ENCODE data around the gene ZNF324.
"Not testable (repeated sequence)": the region's sequence is repeated elsewhere in the genome, so short reads cannot be mapped to it uniquely, and the experiment has no call there.

ZNF324 gene

DNA sequence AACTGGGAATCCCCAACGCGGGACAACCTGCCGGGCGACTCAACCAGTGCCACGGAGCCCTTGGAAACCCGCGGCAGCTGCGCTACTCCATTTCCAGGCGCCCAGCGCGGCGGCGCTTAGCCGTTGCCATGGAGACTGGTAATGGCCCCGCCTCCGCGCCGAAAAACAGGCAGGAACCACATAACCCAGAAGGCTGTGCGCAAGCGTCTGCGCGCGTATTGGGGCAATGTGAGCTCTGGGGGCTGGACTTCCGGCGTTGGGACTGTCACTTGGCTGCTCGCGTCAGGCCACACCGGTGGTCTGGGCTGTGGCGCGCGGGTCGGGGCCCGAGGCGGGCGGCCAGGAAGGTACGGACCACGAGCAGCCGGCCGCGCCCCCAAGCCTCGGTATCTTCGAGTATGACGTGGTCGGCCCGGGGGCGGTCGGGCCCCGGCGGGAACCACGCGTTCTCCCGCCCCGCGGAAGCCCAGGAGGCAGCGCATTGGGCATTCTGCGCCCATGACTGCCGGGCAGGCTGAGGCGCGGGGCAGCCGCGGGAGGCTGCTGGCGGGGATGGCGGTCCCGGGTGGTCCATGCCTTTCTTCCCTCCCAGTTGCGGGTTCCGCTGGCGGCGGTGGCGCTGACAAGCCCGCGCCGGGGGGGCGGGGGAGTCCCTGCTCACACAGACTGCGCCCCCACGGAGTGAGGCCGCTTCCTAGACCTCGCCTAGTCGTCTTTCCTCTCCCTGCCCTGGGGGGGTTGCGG lies 15.3 kb upstream of the ZNF324 start, which contains the start of gene ZNF324B:
Gene ZNF324B, plus strand, starts transcription at position 265 of the 744 bp plus-strand sequence. CDS start 2,080 bp downstream, outside the sequence.
- Histone ChIP-seq H3K9me3 (ENCODE audit: control insufficient read depth, low read length) (peaks cover 19% of the 10 kb centered on the region), H3K4me1 (ENCODE audit: control insufficient read depth, insufficient read depth, low read length, poor library complexity, severe bottlenecking) (no peaks in the 10 kb centered on the region), H3K27ac (ENCODE audit: low read depth, low read length, severe bottlenecking) (no peak within 1 kb of the TSS), H3K4me3 (ENCODE audit: extremely low read depth, insufficient read depth, low read length, poor library complexity, severe bottlenecking) (peak within 1 kb of the TSS; percentile 63), H3K36me3 (ENCODE audit: control insufficient read depth, insufficient read depth, low read length) (peaks cover 1% of the 10 kb centered on the region)
- 0% methylated on average over 47 to 68 of the region's 79 CpGs for WGBS, 2 experiments (ENCODE audit: insufficient coverage in 2 of 2)

- no peak overlapping the region for H3K27ac ChIP-seq (ENCODE audit: low read depth, low read length, severe bottlenecking)
- H3K4me3 ChIP-seq (ENCODE audit: extremely low read depth, insufficient read depth, low read length, poor library complexity, severe bottlenecking) = no peak overlapping the region
- H3K36me3 ChIP-seq (ENCODE audit: control insufficient read depth, insufficient read depth, low read length) = peaks cover 9% of the 10 kb centered on the region
- no peaks in the 10 kb centered on the region for H3K4me1 ChIP-seq (ENCODE audit: control insufficient read depth, insufficient read depth, low read length, poor library complexity, severe bottlenecking)
- 91 to 93% methylated on average over 6 of the region's 6 CpGs for WGBS, 2 experiments (ENCODE audit: insufficient coverage in 2 of 2)
- peaks cover 12% of the 10 kb centered on the region for H3K9me3 ChIP-seq (ENCODE audit: control insufficient read depth, low read length)
Measured at GRCh38 chr19:58453743-58454142, 13.1 kb upstream of the ZNF324 start.

GRCh38 chr19:58455306-58455705 lies 11.6 kb upstream of the ZNF324 start:
- 95 to 97% methylated on average over 10 to 16 of the region's 21 CpGs for WGBS, 2 experiments (ENCODE audit: insufficient coverage in 2 of 2)
- Histone ChIP-seq H3K4me1 (ENCODE audit: control insufficient read depth, insufficient read depth, low read length, poor library complexity, severe bottlenecking) (no peaks in the 10 kb centered on the region), H3K27ac (ENCODE audit: low read depth, low read length, severe bottlenecking) (no peak overlapping the region), H3K36me3 (ENCODE audit: control insufficient read depth, insufficient read depth, low read length) (peaks cover 9% of the 10 kb centered on the region), H3K9me3 (ENCODE audit: control insufficient read depth, low read length) (no peaks in the 10 kb centered on the region), H3K4me3 (ENCODE audit: extremely low read depth, insufficient read depth, low read length, poor library complexity, severe bottlenecking) (no peak overlapping the region)

GRCh38 chr19:58456111-58456510 lies 10.8 kb upstream of the ZNF324 start:
- H3K4me1 ChIP-seq (ENCODE audit: control insufficient read depth, insufficient read depth, low read length, poor library complexity, severe bottlenecking) = no peaks in the 10 kb centered on the region
- H3K4me3 ChIP-seq (ENCODE audit: extremely low read depth, insufficient read depth, low read length, poor library complexity, severe bottlenecking) = no peak overlapping the region
- WGBS, 2 experiments (ENCODE audit: insufficient coverage in 2 of 2) = 98 to 99% methylated on average over 28 to 34 of the region's 35 CpGs
- H3K27ac ChIP-seq (ENCODE audit: low read depth, low read length, severe bottlenecking) = no peak overlapping the region
- H3K36me3 ChIP-seq (ENCODE audit: control insufficient read depth, insufficient read depth, low read length) = peaks cover 9% of the 10 kb centered on the region
- H3K9me3 ChIP-seq (ENCODE audit: control insufficient read depth, low read length) = no peaks in the 10 kb centered on the region

- whole genome bisulfite sequencing, 2 experiments (ENCODE audit: insufficient coverage in 2 of 2) = 63 to 100% methylated on average over 1 of the region's 2 CpGs
- no peak overlapping the region for H3K4me3 ChIP-seq (ENCODE audit: extremely low read depth, insufficient read depth, low read length, poor library complexity, severe bottlenecking)
- H3K9me3 ChIP-seq (ENCODE audit: control insufficient read depth, low read length) = no peaks in the 10 kb centered on the region
- H3K36me3 ChIP-seq (ENCODE audit: control insufficient read depth, insufficient read depth, low read length) = peaks cover 9% of the 10 kb centered on the region
- no peaks in the 10 kb centered on the region for H3K4me1 ChIP-seq (ENCODE audit: control insufficient read depth, insufficient read depth, low read length, poor library complexity, severe bottlenecking)
- no peak overlapping the region for H3K27ac ChIP-seq (ENCODE audit: low read depth, low read length, severe bottlenecking)
Measured at GRCh38 chr19:58460039-58460438, 6.8 kb upstream of the ZNF324 start.

DNA sequence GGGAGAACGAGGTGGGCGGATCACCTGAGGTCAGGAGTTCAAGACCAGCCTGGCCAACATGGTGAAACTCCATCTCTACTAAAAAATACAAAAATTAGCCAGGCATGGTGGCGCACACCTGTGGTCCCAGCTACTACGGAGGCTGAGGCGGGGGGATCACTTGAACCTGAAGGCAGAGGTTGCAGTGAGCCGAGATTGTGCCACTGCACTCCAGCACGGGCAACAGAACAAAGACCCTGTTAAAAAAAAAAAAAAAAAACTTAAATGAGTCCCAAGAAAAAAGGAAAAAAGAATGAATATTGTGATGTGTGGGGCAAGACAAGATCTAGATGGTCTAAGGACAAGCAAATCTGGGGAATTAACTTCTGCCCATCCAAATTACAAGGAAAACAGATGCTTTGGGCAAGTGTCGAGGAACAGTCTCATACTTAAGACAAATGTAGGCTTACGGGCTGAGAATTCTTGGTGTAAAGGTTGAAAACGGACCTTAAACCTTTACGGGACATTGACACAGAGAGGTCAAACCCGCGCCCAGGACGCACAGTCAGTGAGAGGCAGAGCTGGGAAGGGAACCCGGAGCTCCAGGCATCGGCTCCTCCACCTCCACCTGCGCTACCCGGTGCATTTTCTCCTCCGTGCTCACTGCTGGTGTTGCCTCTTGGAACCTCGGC lies 656 bp upstream of the ZNF324 start:
- peaks cover 15% of the 10 kb centered on the region for H3K36me3 ChIP-seq (ENCODE audit: control insufficient read depth, insufficient read depth, low read length)
- H3K9me3 ChIP-seq (ENCODE audit: control insufficient read depth, low read length) = no peaks in the 10 kb centered on the region
- peaks cover 5% of the 10 kb centered on the region for H3K4me1 ChIP-seq (ENCODE audit: control insufficient read depth, insufficient read depth, low read length, poor library complexity, severe bottlenecking)
- peak overlapping the region; percentile 75 for H3K4me3 ChIP-seq (ENCODE audit: extremely low read depth, insufficient read depth, low read length, poor library complexity, severe bottlenecking)
- H3K27ac ChIP-seq (ENCODE audit: low read depth, low read length, severe bottlenecking) = no peak overlapping the region
- WGBS, 2 experiments (ENCODE audit: insufficient coverage in 2 of 2) = 35 to 40% methylated on average over 14 to 17 of the region's 20 CpGs

GRCh38 chr19:58468216-58468839 lies 1.4 kb downstream of the ZNF324 start:
- peaks cover 30% of the 10 kb centered on the region for H3K36me3 ChIP-seq (ENCODE audit: control insufficient read depth, insufficient read depth, low read length)
- peak overlapping the region; percentile 75 for H3K4me3 ChIP-seq (ENCODE audit: extremely low read depth, insufficient read depth, low read length, poor library complexity, severe bottlenecking)
- WGBS, 2 experiments (ENCODE audit: insufficient coverage in 2 of 2) = 82 to 85% methylated on average over 3 to 5 of the region's 5 CpGs
- no peak overlapping the region for H3K27ac ChIP-seq (ENCODE audit: low read depth, low read length, severe bottlenecking)
- H3K4me1 ChIP-seq (ENCODE audit: control insufficient read depth, insufficient read depth, low read length, poor library complexity, severe bottlenecking) = peaks cover 5% of the 10 kb centered on the region
- no peaks in the 10 kb centered on the region for H3K9me3 ChIP-seq (ENCODE audit: control insufficient read depth, low read length)

GRCh38 chr19:58469241-58470013 lies 2.5 kb downstream of the ZNF324 start:
- no peak overlapping the region for H3K27ac ChIP-seq (ENCODE audit: low read depth, low read length, severe bottlenecking)
- no peaks in the 10 kb centered on the region for H3K9me3 ChIP-seq (ENCODE audit: control insufficient read depth, low read length)
- 95% methylated on average over 9 to 10 of the region's 17 CpGs for whole genome bisulfite sequencing, 2 experiments (ENCODE audit: insufficient coverage in 2 of 2)
- H3K4me1 ChIP-seq (ENCODE audit: control insufficient read depth, insufficient read depth, low read length, poor library complexity, severe bottlenecking) = peaks cover 5% of the 10 kb centered on the region
- peaks cover 37% of the 10 kb centered on the region for H3K36me3 ChIP-seq (ENCODE audit: control insufficient read depth, insufficient read depth, low read length)
- no peak overlapping the region for H3K4me3 ChIP-seq (ENCODE audit: extremely low read depth, insufficient read depth, low read length, poor library complexity, severe bottlenecking)

DNA sequence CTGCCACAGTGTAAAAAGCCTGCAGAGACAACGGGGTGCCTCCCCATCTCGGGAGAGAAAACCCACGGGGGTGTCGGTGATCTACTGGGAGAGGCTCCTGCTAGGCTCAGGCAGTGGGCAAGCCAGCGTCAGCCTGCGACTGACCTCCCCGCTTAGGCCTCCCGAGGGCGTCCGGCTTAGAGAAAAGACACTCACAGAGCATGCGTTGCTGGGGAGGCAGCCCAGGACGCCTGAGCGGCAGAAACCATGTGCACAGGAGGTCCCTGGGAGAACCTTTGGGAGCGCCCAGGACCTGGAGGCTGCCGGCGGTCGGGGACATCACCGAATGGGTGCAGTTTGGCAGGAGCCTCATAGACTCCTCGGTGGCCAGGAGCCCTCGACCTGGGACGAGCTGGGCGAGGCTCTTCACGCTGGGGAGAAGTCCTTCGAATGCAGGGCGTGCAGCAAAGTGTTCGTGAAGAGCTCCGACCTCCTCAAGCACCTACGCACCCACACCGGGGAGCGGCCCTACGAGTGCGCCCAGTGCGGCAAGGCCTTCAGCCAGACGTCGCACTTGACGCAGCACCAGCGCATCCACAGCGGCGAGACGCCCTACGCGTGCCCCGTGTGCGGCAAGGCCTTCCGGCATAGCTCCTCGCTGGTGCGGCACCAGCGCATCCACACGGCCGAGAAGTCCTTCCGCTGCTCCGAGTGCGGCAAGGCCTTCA lies 4.1 kb downstream of the ZNF324 start:
- not testable (repeated sequence) for H3K27ac ChIP-seq (ENCODE audit: low read depth, low read length, severe bottlenecking); H3K9me3 ChIP-seq (ENCODE audit: control insufficient read depth, low read length); H3K4me3 ChIP-seq (ENCODE audit: extremely low read depth, insufficient read depth, low read length, poor library complexity, severe bottlenecking); H3K4me1 ChIP-seq (ENCODE audit: control insufficient read depth, insufficient read depth, low read length, poor library complexity, severe bottlenecking)
- peaks cover 37% of the 10 kb centered on the region for H3K36me3 ChIP-seq (ENCODE audit: control insufficient read depth, insufficient read depth, low read length)
- WGBS, 2 experiments (ENCODE audit: insufficient coverage in 2 of 2) = 92 to 96% methylated on average over 18 of the region's 53 CpGs

GRCh38 chr19:58471736-58472135 lies 4.9 kb downstream of the ZNF324 start:
- Histone ChIP-seq H3K4me3 (ENCODE audit: extremely low read depth, insufficient read depth, low read length, poor library complexity, severe bottlenecking) (no peak overlapping the region), H3K27ac (ENCODE audit: low read depth, low read length, severe bottlenecking) (no peak overlapping the region), H3K36me3 (ENCODE audit: control insufficient read depth, insufficient read depth, low read length) (peaks cover 37% of the 10 kb centered on the region), H3K9me3 (ENCODE audit: control insufficient read depth, low read length) (no peaks in the 10 kb centered on the region), H3K4me1 (ENCODE audit: control insufficient read depth, insufficient read depth, low read length, poor library complexity, severe bottlenecking) (peaks cover 5% of the 10 kb centered on the region)
- 97 to 98% methylated on average over 33 to 35 of the region's 39 CpGs for WGBS, 2 experiments (ENCODE audit: insufficient coverage in 2 of 2)

Measured in mesodermal cell (in vitro differentiated cells).